GM23338 (cell line): Measurements from ENCODE around the gene FMO2. TPM values are rescaled to one million over a fixed set of nuclear protein-coding genes. Genes with fewer than 3 reads are reported as not detected.

Experiments used
- JUNB ChIP-seq: IDR thresholded peaks from one replicate; pipeline ENCODE4 v1.6.1; 2016; ENCODE audit warnings: antibody characterized with exemption; ENCODE audit not compliant: unreplicated experiment
- REST ChIP-seq: IDR thresholded peaks from one replicate; pipeline ENCODE4 v1.6.1; 2018; ENCODE audit warnings: antibody characterized with exemption; ENCODE audit not compliant: unreplicated experiment
- ZNF114 ChIP-seq: fragments of 250-450 bp; sonication (Bioruptor Pico); IDR thresholded peaks from 2 replicates; pipeline ENCODE4 v1.5.0; 2020; ENCODE audit warnings: mild to moderate bottlenecking, moderate library complexity
- polyA plus RNA-seq: library from polyadenylated mRNA; unstranded; fragments of >200 nt; fragmentation: Nextera tagmentation; extraction: Ambion mirVana; gene quantifications from 2 replicates; pipeline ENCODE4 v1.2.1, GENCODE V29; 2016
- total RNA-seq: library from RNA; depleted of rRNA; stranded (reverse); fragments of >200 nt; shearing (Covaris generic); gene quantifications from 2 replicates; pipeline ENCODE4 v1.2.3, GENCODE V29; 2014
- TF ChIP-seq, protein P1 (sequence below): fragments of 250-450 bp; sonication (Bioruptor Pico); IDR thresholded peaks from 2 replicates; pipeline ENCODE4 v1.5.0; 2020; ENCODE audit warnings: mild to moderate bottlenecking, moderate library complexity

FMO2 gene
- total and polyA plus RNA-seq, 2 experiments from 2014 or later, result 0.31 TPM; not detected in 1

DNA sequence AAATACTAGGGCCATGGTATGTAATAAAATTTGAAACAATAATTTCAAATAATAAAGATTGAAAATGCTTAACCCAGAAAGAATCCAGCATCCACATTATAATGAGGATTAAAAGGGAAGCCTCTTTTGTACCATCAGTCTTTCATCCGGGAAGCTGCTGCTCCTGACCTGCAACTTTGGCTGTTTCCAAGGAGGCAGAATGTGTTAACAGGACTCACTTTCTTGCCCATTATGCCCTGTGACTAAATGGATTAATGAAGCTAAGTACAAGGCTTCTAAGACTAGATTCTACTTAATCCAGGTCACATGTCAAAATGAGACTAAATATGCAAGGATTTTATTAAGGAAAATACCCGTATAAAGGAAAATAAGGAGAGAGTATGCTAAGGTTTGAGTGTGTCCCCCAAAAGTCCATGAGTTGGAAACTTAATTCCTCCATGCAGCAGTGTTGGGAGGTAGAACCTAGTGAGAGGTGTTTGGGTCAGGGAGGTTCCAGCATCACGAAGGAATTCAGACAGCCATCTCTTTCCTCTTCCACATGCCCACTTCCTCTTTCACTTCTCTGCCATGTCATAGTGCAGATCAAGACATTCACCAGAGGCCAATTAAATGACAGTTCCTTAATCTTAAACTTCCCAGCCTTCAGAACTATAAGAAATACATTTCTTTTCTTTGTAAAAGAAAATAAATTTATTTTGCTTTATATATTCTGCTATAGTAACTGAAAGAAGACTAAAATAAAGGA, 27.7 kb downstream of the FMO2 start (continued):
- TF ChIP-seq REST (no peak), ZNF114 (no peak), JUNB (no peak)
- TF ChIP-seq, protein P1, sequence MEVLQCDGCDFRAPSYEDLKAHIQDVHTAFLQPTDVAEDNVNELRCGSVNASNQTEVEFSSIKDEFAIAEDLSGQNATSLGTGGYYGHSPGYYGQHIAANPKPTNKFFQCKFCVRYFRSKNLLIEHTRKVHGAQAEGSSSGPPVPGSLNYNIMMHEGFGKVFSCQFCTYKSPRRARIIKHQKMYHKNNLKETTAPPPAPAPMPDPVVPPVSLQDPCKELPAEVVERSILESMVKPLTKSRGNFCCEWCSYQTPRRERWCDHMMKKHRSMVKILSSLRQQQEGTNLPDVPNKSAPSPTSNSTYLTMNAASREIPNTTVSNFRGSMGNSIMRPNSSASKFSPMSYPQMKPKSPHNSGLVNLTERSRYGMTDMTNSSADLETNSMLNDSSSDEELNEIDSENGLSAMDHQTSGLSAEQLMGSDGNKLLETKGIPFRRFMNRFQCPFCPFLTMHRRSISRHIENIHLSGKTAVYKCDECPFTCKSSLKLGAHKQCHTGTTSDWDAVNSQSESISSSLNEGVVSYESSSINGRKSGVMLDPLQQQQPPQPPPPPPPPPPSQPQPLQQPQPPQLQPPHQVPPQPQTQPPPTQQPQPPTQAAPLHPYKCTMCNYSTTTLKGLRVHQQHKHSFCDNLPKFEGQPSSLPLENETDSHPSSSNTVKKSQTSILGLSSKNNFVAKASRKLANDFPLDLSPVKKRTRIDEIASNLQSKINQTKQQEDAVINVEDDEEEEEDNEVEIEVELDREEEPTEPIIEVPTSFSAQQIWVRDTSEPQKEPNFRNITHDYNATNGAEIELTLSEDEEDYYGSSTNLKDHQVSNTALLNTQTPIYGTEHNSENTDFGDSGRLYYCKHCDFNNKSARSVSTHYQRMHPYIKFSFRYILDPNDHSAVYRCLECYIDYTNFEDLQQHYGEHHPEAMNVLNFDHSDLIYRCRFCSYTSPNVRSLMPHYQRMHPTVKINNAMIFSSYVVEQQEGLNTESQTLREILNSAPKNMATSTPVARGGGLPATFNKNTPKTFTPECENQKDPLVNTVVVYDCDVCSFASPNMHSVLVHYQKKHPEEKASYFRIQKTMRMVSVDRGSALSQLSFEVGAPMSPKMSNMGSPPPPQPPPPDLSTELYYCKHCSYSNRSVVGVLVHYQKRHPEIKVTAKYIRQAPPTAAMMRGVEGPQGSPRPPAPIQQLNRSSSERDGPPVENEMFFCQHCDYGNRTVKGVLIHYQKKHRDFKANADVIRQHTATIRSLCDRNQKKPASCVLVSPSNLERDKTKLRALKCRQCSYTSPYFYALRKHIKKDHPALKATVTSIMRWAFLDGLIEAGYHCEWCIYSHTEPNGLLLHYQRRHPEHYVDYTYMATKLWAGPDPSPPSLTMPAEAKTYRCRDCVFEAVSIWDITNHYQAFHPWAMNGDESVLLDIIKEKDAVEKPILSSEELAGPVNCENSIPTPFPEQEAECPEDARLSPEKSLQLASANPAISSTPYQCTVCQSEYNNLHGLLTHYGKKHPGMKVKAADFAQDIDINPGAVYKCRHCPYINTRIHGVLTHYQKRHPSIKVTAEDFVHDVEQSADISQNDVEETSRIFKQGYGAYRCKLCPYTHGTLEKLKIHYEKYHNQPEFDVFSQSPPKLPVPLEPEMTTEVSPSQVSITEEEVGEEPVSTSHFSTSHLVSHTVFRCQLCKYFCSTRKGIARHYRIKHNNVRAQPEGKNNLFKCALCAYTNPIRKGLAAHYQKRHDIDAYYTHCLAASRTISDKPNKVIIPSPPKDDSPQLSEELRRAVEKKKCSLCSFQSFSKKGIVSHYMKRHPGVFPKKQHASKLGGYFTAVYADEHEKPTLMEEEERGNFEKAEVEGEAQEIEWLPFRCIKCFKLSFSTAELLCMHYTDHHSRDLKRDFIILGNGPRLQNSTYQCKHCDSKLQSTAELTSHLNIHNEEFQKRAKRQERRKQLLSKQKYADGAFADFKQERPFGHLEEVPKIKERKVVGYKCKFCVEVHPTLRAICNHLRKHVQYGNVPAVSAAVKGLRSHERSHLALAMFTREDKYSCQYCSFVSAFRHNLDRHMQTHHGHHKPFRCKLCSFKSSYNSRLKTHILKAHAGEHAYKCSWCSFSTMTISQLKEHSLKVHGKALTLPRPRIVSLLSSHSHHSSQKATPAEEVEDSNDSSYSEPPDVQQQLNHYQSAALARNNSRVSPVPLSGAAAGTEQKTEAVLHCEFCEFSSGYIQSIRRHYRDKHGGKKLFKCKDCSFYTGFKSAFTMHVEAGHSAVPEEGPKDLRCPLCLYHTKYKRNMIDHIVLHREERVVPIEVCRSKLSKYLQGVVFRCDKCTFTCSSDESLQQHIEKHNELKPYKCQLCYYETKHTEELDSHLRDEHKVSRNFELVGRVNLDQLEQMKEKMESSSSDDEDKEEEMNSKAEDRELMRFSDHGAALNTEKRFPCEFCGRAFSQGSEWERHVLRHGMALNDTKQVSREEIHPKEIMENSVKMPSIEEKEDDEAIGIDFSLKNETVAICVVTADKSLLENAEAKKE (CRISPR knock-in tag), result no peak
